H1 (cell line): ENCODE measurements around the gene TNS4. TPM values are rescaled to one million over a fixed set of nuclear protein-coding genes. Genes with fewer than 3 reads are reported as not detected.

ENCODE experiments used
- CTCF ChIA-PET: fragments of 300-600 bp; sonication (Branson Sonifier 250); formaldehyde crosslinking; loops from one replicate; lab custom pipeline; 2021; ENCODE audit not compliant: partially characterized antibody; lab: Charles Lee
- POLR2A ChIA-PET: fragments of 300-600 bp; sonication (Branson Sonifier 250); formaldehyde crosslinking; loops from one replicate; lab custom pipeline; 2021; ENCODE audit warnings: inconsistent platforms; ENCODE audit not compliant: partially characterized antibody; lab: Charles Lee
- DNase-seq, 2 experiments: peaks; one replicate each; pipeline versions ENCODE4 v3.0.0 to v3.0.0-alpha.2; 2010 to 2022; ENCODE audit warnings: low spot score in 2 of 2, low read depth in 1 of 2, mixed read lengths in 1 of 2
- FAIRE-seq: peaks from 2 replicates; lab custom pipeline; 2011; peaks lifted over from hg19 to GRCh38; lab: Jason Lieb, UNC
- H2AFZ ChIP-seq: 2 replicates; pipeline ENCODE4 v1.8.1; 2012; ENCODE audit warnings: low read length, inconsistent platforms
- H2AK5ac ChIP-seq: 2 replicates; pipeline ENCODE4 v1.6.1; 2013; ENCODE audit warnings: low read depth, low read length
- H2BK120ac ChIP-seq: replicated peaks from 2 replicates; pipeline ENCODE3; 2013; ENCODE audit warnings: low read depth, low read length, inconsistent platforms
- H2BK12ac ChIP-seq: 2 replicates; pipeline ENCODE4 v1.6.1; 2013; ENCODE audit warnings: low read depth, low read length
- H2BK15ac ChIP-seq: 2 replicates; pipeline ENCODE4 v1.6.1; 2013; ENCODE audit warnings: low read length
- H2BK20ac ChIP-seq: 2 replicates; pipeline ENCODE4 v1.6.1; 2013; ENCODE audit warnings: low read length
- H2BK5ac ChIP-seq: 2 replicates; pipeline ENCODE4 v1.6.1; 2013; ENCODE audit warnings: low read depth, low read length
- H3K14ac ChIP-seq: 2 replicates; pipeline ENCODE4 v1.6.1; 2013; ENCODE audit warnings: inconsistent platforms; ENCODE audit not compliant: insufficient read length
- H3K18ac ChIP-seq: 2 replicates; pipeline ENCODE4 v1.6.1; 2013; ENCODE audit warnings: low read length; ENCODE audit errors: extremely low read depth
- H3K23ac ChIP-seq: 2 replicates; pipeline ENCODE4 v1.6.1; 2013; ENCODE audit warnings: inconsistent platforms; ENCODE audit not compliant: insufficient read length
- H3K23me2 ChIP-seq: 2 replicates; pipeline ENCODE4 v1.6.1; 2013; ENCODE audit warnings: low read depth, low read length
- H3K27ac ChIP-seq: 2 replicates; pipeline ENCODE4 v1.6.1; 2011; ENCODE audit warnings: low read depth, low read length, inconsistent platforms
- H3K27me3 ChIP-seq, 4 experiments: replicated peaks in 1 of 4; 1 replicate in 1 of 4; 2 replicates in 3 of 4; pipeline versions ENCODE4 v1.6.1 to v1.8.1; 2011 to 2013; ENCODE audit warnings: low read length in 3 of 4, mild to moderate bottlenecking in 3 of 4, inconsistent platforms in 2 of 4, mixed read lengths in 2 of 4, moderate library complexity in 1 of 4; ENCODE audit not compliant: control insufficient read depth in 3 of 4, insufficient read depth in 3 of 4; ENCODE audit errors: extremely low read depth in 1 of 4
- H3K36me3 ChIP-seq, 4 experiments: 2 replicates each; pipeline versions ENCODE4 v1.6.1 to v1.8.1; 2011 to 2013; ENCODE audit warnings: mild to moderate bottlenecking in 4 of 4, low read length in 3 of 4, moderate library complexity in 2 of 4, control low read depth in 1 of 4, inconsistent platforms in 1 of 4; ENCODE audit not compliant: insufficient read depth in 4 of 4, control insufficient read depth in 2 of 4
- H3K4ac ChIP-seq: replicated peaks from 2 replicates; pipeline ENCODE3; 2013; ENCODE audit warnings: low read length, low read depth, mixed read lengths, inconsistent platforms; ENCODE audit not compliant: insufficient read length
- H3K4me1 ChIP-seq, 4 experiments: replicated peaks in 1 of 4; 1 replicate in 1 of 4; 2 replicates in 3 of 4; pipeline versions ENCODE4 v1.6.1 to v1.8.1; 2011 to 2013; ENCODE audit warnings: low read length in 3 of 4, inconsistent platforms in 2 of 4, mixed read lengths in 1 of 4; ENCODE audit not compliant: insufficient read depth in 4 of 4, control insufficient read depth in 3 of 4
- H3K4me2 ChIP-seq, 2 experiments: 2 replicates each; pipeline versions ENCODE4 v1.6.1 to v1.8.1; 2011 to 2013; ENCODE audit warnings: low read depth in 2 of 2, low read length in 2 of 2, control low read depth in 1 of 2, inconsistent platforms in 1 of 2, mild to moderate bottlenecking in 1 of 2; ENCODE audit not compliant: insufficient read depth in 1 of 2
- H3K4me3 ChIP-seq, 4 experiments: fragments of 200-600, 300-600 bp in 1 of 4; sonication (generic), shearing (Covaris generic), sonication (Bioruptor Twin) in 1 of 4; 2 replicates each; pipeline versions ENCODE4 v1.5.1 to v1.8.1; 2011 to 2016; ENCODE audit warnings: low read length in 4 of 4, low read depth in 3 of 4, control low read depth in 2 of 4, inconsistent platforms in 2 of 4, mild to moderate bottlenecking in 2 of 4, mixed read lengths in 1 of 4, moderate library complexity in 1 of 4; ENCODE audit not compliant: insufficient read depth in 2 of 4; ENCODE audit errors: extremely low read depth in 1 of 4
- H3K56ac ChIP-seq: replicated peaks from 2 replicates; pipeline ENCODE3; 2013; ENCODE audit warnings: low read depth, mild to moderate bottlenecking, mixed read lengths, low read length, inconsistent platforms; ENCODE audit not compliant: insufficient read length
- H3K79me1 ChIP-seq: 2 replicates; pipeline ENCODE4 v1.6.1; 2013; ENCODE audit warnings: low read depth, low read length, control low read depth
- H3K79me2 ChIP-seq, 2 experiments: 2 replicates each; pipeline versions ENCODE4 v1.6.1 to v1.8.1; 2012 to 2013; ENCODE audit warnings: low read length in 2 of 2, mild to moderate bottlenecking in 2 of 2, inconsistent platforms in 1 of 2; ENCODE audit not compliant: insufficient read depth in 2 of 2, control insufficient read depth in 1 of 2
- H3K9ac ChIP-seq, 4 experiments: replicated peaks in 1 of 4; 1 replicate in 1 of 4; 2 replicates in 3 of 4; pipeline versions ENCODE4 v1.6.1 to v1.8.1; 2011 to 2013; ENCODE audit warnings: low read depth in 3 of 4, low read length in 3 of 4, control low read depth in 2 of 4, mild to moderate bottlenecking in 2 of 4, moderate library complexity in 2 of 4, inconsistent platforms in 1 of 4; ENCODE audit errors: extremely low read depth in 1 of 4
- H3K9me3 ChIP-seq, 2 experiments: 2 replicates each; pipeline versions ENCODE4 v1.6.1 to v1.8.1; 2012 to 2013; ENCODE audit warnings: mild to moderate bottlenecking in 2 of 2, moderate library complexity in 2 of 2, control low read depth in 1 of 2, inconsistent platforms in 1 of 2, low read depth in 1 of 2, low read length in 1 of 2, mixed read lengths in 1 of 2; ENCODE audit not compliant: insufficient read depth in 2 of 2
- H4K20me1 ChIP-seq, 2 experiments: replicated peaks in 1 of 2; 2 replicates each; pipeline versions ENCODE3 to v1.8.1; 2011 to 2013; ENCODE audit warnings: inconsistent platforms in 2 of 2, low read length in 2 of 2, mild to moderate bottlenecking in 1 of 2; ENCODE audit not compliant: insufficient read depth in 2 of 2, control insufficient read depth in 1 of 2
- H4K5ac ChIP-seq: 2 replicates; pipeline ENCODE4 v1.6.1; 2013; ENCODE audit warnings: low read length, low read depth, mixed read lengths, inconsistent platforms; ENCODE audit not compliant: insufficient read length
- H4K8ac ChIP-seq: 2 replicates; pipeline ENCODE4 v1.8.0; 2013; ENCODE audit warnings: mild to moderate bottlenecking, moderate library complexity, low read length, inconsistent platforms; ENCODE audit not compliant: insufficient read depth; ENCODE audit errors: extremely low read depth
- H4K91ac ChIP-seq: replicated peaks from 2 replicates; pipeline ENCODE3; 2013; ENCODE audit warnings: low read length, mixed read lengths, inconsistent platforms; ENCODE audit not compliant: insufficient read length
- CHD2 ChIP-seq: IDR thresholded peaks from 2 replicates; pipeline ENCODE4 v1.6.1; 2012; ENCODE audit warnings: low read length, improper control_type of control experiment
- CTBP2 ChIP-seq: IDR thresholded peaks from 2 replicates; pipeline ENCODE4 v1.7.0; 2011; ENCODE audit warnings: borderline replicate concordance, mild to moderate bottlenecking, moderate library complexity, mixed read lengths, low read length; ENCODE audit not compliant: insufficient read depth, insufficient read length
- KDM5A ChIP-seq: fragments of 200-600 bp; IDR thresholded peaks from 2 replicates; pipeline ENCODE4 v1.7.1; 2012; ENCODE audit warnings: mild to moderate bottlenecking, low read length, inconsistent platforms, mixed read lengths
- PHF8 ChIP-seq: fragments of 200-600 bp; sonication (generic); conservative IDR thresholded peaks from 2 replicates; pipeline ENCODE4 v1.7.1; 2012; ENCODE audit warnings: low read depth, mild to moderate bottlenecking, inconsistent platforms, low read length, moderate library complexity
- SUZ12 ChIP-seq: fragments of 200-600 bp; sonication (generic); IDR thresholded peaks from 2 replicates; pipeline ENCODE4 v1.6.1; 2012; ENCODE audit warnings: mild to moderate bottlenecking, inconsistent platforms, low read length, moderate library complexity, mixed read lengths
- WGBS, 2 experiments: shearing (Covaris generic) in 1 of 2; methylation state at CpG; one replicate each; pipeline versions ENCODE4 v1.1.6 to v1.1.7; 2013 to 2015; ENCODE audit warnings: low lambda C conversion rate in 2 of 2, mixed read lengths in 2 of 2, inconsistent platforms in 1 of 2, low coverage in 1 of 2, missing lambda C conversion rate in 1 of 2; ENCODE audit not compliant: insufficient replicate concordance in 2 of 2, insufficient coverage in 1 of 2, insufficient read length in 1 of 2; ENCODE audit errors: extremely low coverage in 1 of 2, missing lambda C conversion rate in 1 of 2; 5-methylcytosine and 5-hydroxymethylcytosine counted together
- polyA plus RNA-seq, 7 experiments: library from polyadenylated mRNA; depleted of rRNA in 3 of 7; stranded (reverse) in 5 of 7; unstranded in 2 of 7; fragments of >200 nt in 5 of 7; fragments of 200-250 nt in 2 of 7; gene quantifications; 1 replicate in 5 of 7; 2 replicates in 1 of 7; 4 replicates in 1 of 7; pipeline versions ENCODE4 v1.2.1 to v1.2.3, GENCODE V29; 2011 to 2013; ENCODE audit warnings: missing spikeins in 2 of 7, mixed read lengths in 2 of 7
- total RNA-seq: library from RNA; stranded (reverse); fragmentation: NEBNext Ultra II Directional; extraction: Animal tissue kit (Norgen Biotek cat#: 25700); gene quantifications from 2 replicates; pipeline ENCODE4 v1.2.1, GENCODE V29; 2021
- TF ChIP-seq, protein P1 (sequence below): IDR thresholded peaks from 2 replicates; pipeline ENCODE4 v1.6.1; 2012; ENCODE audit warnings: inconsistent platforms

TNS4 gene
- total and polyA plus RNA-seq, 2 of the 8 experiments (the other 6 are each of a cell fraction or from before 2014, with no cell fraction given), result 0.20 to 0.21 TPM

DNA sequence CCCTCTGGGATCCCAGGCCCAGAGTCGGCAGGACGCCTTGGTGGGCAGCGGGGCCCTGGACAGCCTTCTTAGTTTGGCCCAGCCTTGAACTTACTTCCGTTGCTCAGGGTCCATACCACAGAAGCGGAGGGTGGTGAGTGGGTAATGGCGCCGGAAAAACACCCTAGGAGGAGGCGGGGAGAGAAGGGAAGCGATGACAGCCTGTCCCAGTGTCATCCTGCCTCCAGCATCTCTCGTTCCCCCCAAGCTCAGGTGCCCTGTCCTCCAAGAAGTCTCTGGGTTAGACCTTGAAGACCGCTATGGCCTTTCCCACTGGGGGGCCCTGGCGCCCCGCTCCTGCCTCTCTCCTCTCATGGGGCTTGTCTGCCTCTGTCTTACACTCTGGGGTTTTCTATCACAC, 22.9 kb downstream of the TNS4 start:
- Histone ChIP-seq H3K9ac (no peak overlapping the region), H3K27ac (no peak overlapping the region), H2BK5ac (no peak overlapping the region), H3K56ac (no peak overlapping the region), H3K23me2 (no peaks in the 10 kb centered on the region; the same call in 1 of the 2 replicates), H4K5ac (no peak overlapping the region), H3K36me3 (no peaks in the 10 kb centered on the region), H3K4ac (peak overlapping the region; percentile 60), H3K4me3 (no peak overlapping the region), H3K4me1 (peaks cover 3 to 19% (median 8%) of the 10 kb centered on the region in 4 experiments; a peak in 6 of 7 replicates), H2AFZ (no peak overlapping the region), H3K79me1 (no peaks in the 10 kb centered on the region), H2AK5ac (no peak overlapping the region), H2BK12ac (no peak overlapping the region), H3K9me3 (no peaks in the 10 kb centered on the region), H4K8ac (no peak overlapping the region), H2BK20ac (no peak overlapping the region), H2BK15ac (no peak overlapping the region), H3K14ac (no peak overlapping the region), H3K4me2 (no peak overlapping the region), H4K20me1 (no peaks in the 10 kb centered on the region), H3K27me3 (no peaks in the 10 kb centered on the region; a peak in 2 of 7 replicates), H4K91ac (no peak overlapping the region), H3K23ac (no peak overlapping the region), H2BK120ac (no peak overlapping the region), H3K18ac (no peak overlapping the region), H3K79me2 (no peaks in the 10 kb centered on the region)
- TF ChIP-seq SUZ12, result no peak
- TF ChIP-seq PHF8, result no peak
- no peak for TF ChIP-seq CHD2
- TF ChIP-seq, protein P1, sequence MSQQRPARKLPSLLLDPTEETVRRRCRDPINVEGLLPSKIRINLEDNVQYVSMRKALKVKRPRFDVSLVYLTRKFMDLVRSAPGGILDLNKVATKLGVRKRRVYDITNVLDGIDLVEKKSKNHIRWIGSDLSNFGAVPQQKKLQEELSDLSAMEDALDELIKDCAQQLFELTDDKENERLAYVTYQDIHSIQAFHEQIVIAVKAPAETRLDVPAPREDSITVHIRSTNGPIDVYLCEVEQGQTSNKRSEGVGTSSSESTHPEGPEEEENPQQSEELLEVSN, result no peak
- no peak for TF ChIP-seq KDM5A
- TF ChIP-seq CTBP2, result no peak
- DNase-seq (no peak), FAIRE-seq (no peak)
- ChIA-PET POLR2A (interaction anchor here (0.9 to 1.2 kb wide), 3 partner anchors 9 to 36 kb away, joined by 3 read pairs; no protein-coding TSS in a partner anchor), CTCF (interaction anchor here (0.8 to 34.1 kb wide), 7 partner anchors 12 to 64 kb away, joined by 3 to 739 read pairs (median 13); partner anchors contain the start of genes IGFBP4 and TOP2A)
- WGBS, 2 experiments, result 95% methylated on average over 10 of the region's 13 CpGs; no CpG with 5 or more reads in 1 of the 2 experiments
